IMR-90 (cell line): ENCODE measurements around the gene FAM53B. TPM values are rescaled to one million over a fixed set of nuclear protein-coding genes. Genes with fewer than 3 reads are reported as not detected.

Experiments used
- ATAC-seq: fragments of 200-7000 bp; cut with Tn5 transposase; 2 replicates; pipeline ENCODE4 v1.9.1; 2020; ENCODE audit warnings: low read depth, mild to moderate bottlenecking, moderate library complexity
- BruUV-seq: library from RNA; stranded (reverse); fragments of 400-500 nt; replicated peaks from 2 replicates; lab custom pipeline; 2021; lab: Mats Ljungman, UMichigan
- CTCF ChIA-PET: fragments of 300-600 bp; formaldehyde crosslinking; extraction: SDS; loops from one replicate; lab custom pipeline; 2021; ENCODE audit warnings: antibody characterized with exemption; lab: Yijun Ruan, JAX
- POLR2A ChIA-PET: fragments of 300-600 bp; sonication (Branson Sonifier 250); formaldehyde crosslinking; loops from one replicate; lab custom pipeline; 2022; ENCODE audit warnings: antibody characterized with exemption; ENCODE audit not compliant: unreplicated experiment; lab: Charles Lee
- DNase-seq: peaks from one replicate; pipeline ENCODE4 v3.0.0; 2013
- H2AFZ ChIP-seq: replicated peaks from 2 replicates; pipeline ENCODE3; 2013; ENCODE audit warnings: low read length, mild to moderate bottlenecking; ENCODE audit not compliant: poor library complexity
- H2AK5ac ChIP-seq: 2 replicates; pipeline ENCODE4 v1.6.1; 2013; ENCODE audit warnings: low read depth, low read length, inconsistent platforms
- H2AK9ac ChIP-seq: replicated peaks from 2 replicates; pipeline ENCODE3; 2013; ENCODE audit warnings: mild to moderate bottlenecking, low read depth, low read length, moderate library complexity; ENCODE audit not compliant: poor library complexity
- H2BK120ac ChIP-seq: 2 replicates; pipeline ENCODE4 v1.6.1; 2013; ENCODE audit warnings: low read depth, low read length, inconsistent platforms
- H2BK15ac ChIP-seq: 3 replicates; pipeline ENCODE4 v1.6.1; 2013; ENCODE audit warnings: low read depth, low read length, inconsistent platforms
- H2BK20ac ChIP-seq: 2 replicates; pipeline ENCODE4 v1.6.1; 2013; ENCODE audit warnings: low read depth, mild to moderate bottlenecking, inconsistent platforms, low read length, moderate library complexity
- H2BK5ac ChIP-seq: 2 replicates; pipeline ENCODE4 v1.6.1; 2013; ENCODE audit warnings: mild to moderate bottlenecking, low read depth, low read length, inconsistent platforms; ENCODE audit not compliant: poor library complexity, severe bottlenecking
- H3K14ac ChIP-seq: replicated peaks from 2 replicates; pipeline ENCODE4 v1.6.1; 2013; ENCODE audit warnings: low read depth, low read length, inconsistent platforms
- H3K18ac ChIP-seq: 2 replicates; pipeline ENCODE4 v1.6.1; 2013; ENCODE audit warnings: low read depth, low read length, control low read depth
- H3K23ac ChIP-seq: 2 replicates; pipeline ENCODE4 v1.6.1; 2013; ENCODE audit warnings: low read depth, low read length, inconsistent platforms
- H3K27ac ChIP-seq: 2 replicates; pipeline ENCODE4 v1.5.1; 2013; ENCODE audit warnings: mild to moderate bottlenecking, control low read depth, low read length; ENCODE audit not compliant: insufficient read depth
- H3K27me3 ChIP-seq: 2 replicates; pipeline ENCODE4 v1.6.1; 2013; ENCODE audit warnings: low read length; ENCODE audit not compliant: control insufficient read depth, insufficient read depth
- H3K36me3 ChIP-seq: 2 replicates; pipeline ENCODE4 v1.6.1; 2013; ENCODE audit warnings: low read length, mixed read lengths; ENCODE audit not compliant: control insufficient read depth, insufficient read depth
- H3K4ac ChIP-seq: 2 replicates; pipeline ENCODE4 v1.6.1; 2013; ENCODE audit warnings: low read depth, low read length, inconsistent platforms
- H3K4me1 ChIP-seq: 2 replicates; pipeline ENCODE4 v1.6.1; 2013; ENCODE audit warnings: low read length, mixed read lengths; ENCODE audit not compliant: control insufficient read depth, insufficient read depth
- H3K4me2 ChIP-seq: 2 replicates; pipeline ENCODE4 v1.6.1; 2013; ENCODE audit warnings: low read depth, mild to moderate bottlenecking, control low read depth, low read length, moderate library complexity
- H3K4me3 ChIP-seq: 2 replicates; pipeline ENCODE4 v1.5.1; 2013; ENCODE audit warnings: low read depth, mild to moderate bottlenecking, control low read depth, low read length, moderate library complexity; ENCODE audit not compliant: insufficient read depth
- H3K56ac ChIP-seq: 2 replicates; pipeline ENCODE4 v1.6.1; 2013; ENCODE audit warnings: low read length, inconsistent platforms; ENCODE audit not compliant: insufficient read depth; ENCODE audit errors: extremely low read depth
- H3K79me1 ChIP-seq, 2 experiments: 2 replicates each; pipeline ENCODE4 v1.6.1; 2013; ENCODE audit warnings: low read length in 2 of 2, inconsistent platforms in 1 of 2, low read depth in 1 of 2
- H3K9ac ChIP-seq: 2 replicates; pipeline ENCODE4 v1.6.1; 2013; ENCODE audit warnings: low read depth, low read length, control low read depth
- H3K9me1 ChIP-seq: 2 replicates; pipeline ENCODE4 v1.6.1; 2013; ENCODE audit warnings: low read length, inconsistent platforms; ENCODE audit not compliant: insufficient read depth
- H3K9me3 ChIP-seq: 2 replicates; pipeline ENCODE4 v1.6.1; 2013; ENCODE audit warnings: low read length; ENCODE audit not compliant: control insufficient read depth, insufficient read depth
- H4K20me1 ChIP-seq: 2 replicates; pipeline ENCODE4 v1.6.1; 2013; ENCODE audit warnings: low read length, inconsistent platforms; ENCODE audit not compliant: insufficient read depth
- H4K5ac ChIP-seq: 2 replicates; pipeline ENCODE4 v1.6.1; 2013; ENCODE audit warnings: mild to moderate bottlenecking, low read depth, low read length, control low read depth
- H4K8ac ChIP-seq, 2 experiments: 2 replicates each; pipeline ENCODE4 v1.6.1; 2013; ENCODE audit warnings: low read depth in 2 of 2, low read length in 2 of 2, control low read depth in 1 of 2, inconsistent platforms in 1 of 2
- H4K91ac ChIP-seq: 2 replicates; pipeline ENCODE4 v1.6.1; 2013; ENCODE audit warnings: low read depth, low read length, inconsistent platforms; ENCODE audit not compliant: insufficient read depth
- RFX5 ChIP-seq: IDR thresholded peaks from 2 replicates; pipeline ENCODE4 v1.8.0; 2012; ENCODE audit warnings: low read depth, mild to moderate bottlenecking, low read length, moderate library complexity
- WGBS, 2 experiments: methylation state at CpG; one replicate each; pipeline versions ENCODE4 v1.1.5 to v1.1.7; 2013; ENCODE audit warnings: missing lambda C conversion rate in 2 of 2; ENCODE audit not compliant: insufficient read length in 1 of 2; ENCODE audit errors: extremely low coverage in 2 of 2; 5-methylcytosine and 5-hydroxymethylcytosine counted together
- dilution Hi-C: fragments of 300-500 bp; cut with HindIII; formaldehyde crosslinking; loops from one replicate; pipeline ENCODE4 v1.14.3; 2018; ENCODE audit warnings: low sequenced_read_pairs; ENCODE audit not compliant: unreplicated experiment
- in situ Hi-C: fragments of 300-500 bp; cut with MboI; formaldehyde crosslinking; loops from 3 replicates; pipeline ENCODE4 v1.14.3; 2019; ENCODE audit warnings: low sequenced_read_pairs, inconsistent platforms, mixed read lengths
- intact Hi-C: fragments of 100-400 bp; cut with micrococcal nuclease; formaldehyde crosslinking; loops from 2 replicates; pipeline ENCODE4 v1.10.0; 2022
- polyA plus RNA-seq, 3 experiments: library from polyadenylated mRNA; depleted of rRNA; stranded (reverse); fragments of >200 nt; gene quantifications; 2 replicates each; pipeline ENCODE4 v1.2.3, GENCODE V29; 2012; ENCODE audit warnings: low replicate concordance in 1 of 3
- total RNA-seq: library from RNA; depleted of rRNA; stranded (reverse); fragments of >200 nt; gene quantifications from 2 replicates; pipeline ENCODE4 v1.2.3, GENCODE V29; 2012

The FAM53B gene
- total and polyA plus RNA-seq, 2 of the 4 experiments (the other 2 are of a cell fraction), result 3.8 to 5.7 TPM

GRCh38 chr10:124709861-124710260, 34.3 kb downstream of the FAM53B start:
- Histone ChIP-seq H4K20me1 (no peaks in the 10 kb centered on the region; the same call in 1 of the 2 replicates), H3K27me3 (no peaks in the 10 kb centered on the region), H3K4me2 (no peak overlapping the region), H3K4me3 (no peak overlapping the region), H3K14ac (no peak overlapping the region), H3K79me1 (peaks cover under 1 to 9% of the 10 kb centered on the region in 2 experiments; a peak in 3 of 4 replicates), H3K9ac (no peak overlapping the region), H2BK15ac (no peak overlapping the region), H2BK5ac (no peak overlapping the region), H2BK120ac (no peak overlapping the region), H2AFZ (no peak overlapping the region), H3K4me1 (peaks cover 14% of the 10 kb centered on the region; the same call in 1 of the 2 replicates), H3K23ac (no peak overlapping the region), H3K4ac (no peak overlapping the region), H2BK20ac (no peak overlapping the region), H3K27ac (no peak overlapping the region), H3K56ac (no peak overlapping the region), H3K9me1 (peaks cover 11% of the 10 kb centered on the region; the same call in 1 of the 2 replicates), H4K5ac (no peak overlapping the region), H2AK9ac (no peak overlapping the region), H4K8ac (no peak overlapping the region), H3K36me3 (peaks cover 6% of the 10 kb centered on the region; the same call in 1 of the 2 replicates), H4K91ac (no peak overlapping the region), H2AK5ac (no peak overlapping the region), H3K18ac (no peak overlapping the region), H3K9me3 (no peaks in the 10 kb centered on the region)
- ChIA-PET CTCF (no interaction called here), POLR2A (no interaction called here)
- BruUV-seq, result no TSS peak
- TF ChIP-seq RFX5, result no peak
- intact Hi-C loops (no loop called here), dilution Hi-C loops (no loop called here), in situ Hi-C loops (no loop called here)
- ATAC-seq, result no peak
- DNase-seq, result no peak
- WGBS, 2 experiments, result 96% methylated on average over 10 of the region's 10 CpGs; no CpG with 5 or more reads in 1 of the 2 experiments
